Activated naive CD4-positive, alpha-beta T cell treated with Interleukin-2 at 50 U/mL for 16 hours (primary cell): ENCODE results near the gene NAA16.
"Not testable (repeated sequence)": the region's sequence is repeated elsewhere in the genome, so short reads cannot be mapped to it uniquely, and the experiment has no call there.

Experiments
- DNase-seq: peaks from one replicate; pipeline ENCODE4 v3.0.0-alpha.2; 2020

NAA16 gene

GRCh38 chr13:41310963-41311405 lies at the start of gene NAA16:
Gene NAA16 (plus strand): TSS chr13:41311267. CDS start chr13:41311529, 262 bp downstream.
- DNase-seq: peak; percentile 97

GRCh38 chr13:41263261-41263971 lies 47.7 kb upstream of the NAA16 start, which contains the start of gene MTRF1:
Gene MTRF1 (minus strand): TSS chr13:41263576. CDS start chr13:41260907, 2,669 bp downstream.
- DNase-seq: peak; percentile 82

GRCh38 chr13:41267106-41267505 lies 44.0 kb upstream of the NAA16 start:
- no peak for DNase-seq

GRCh38 chr13:41268764-41269163 lies 42.3 kb upstream of the NAA16 start:
- DNase-seq: no peak

GRCh38 chr13:41271456-41272285 lies 39.4 kb upstream of the NAA16 start:
- no peak for DNase-seq

- DNase-seq: no peak
Measured at GRCh38 chr13:41273831-41274441, 37.1 kb upstream of the NAA16 start.

- no peak for DNase-seq
Measured at GRCh38 chr13:41274881-41275280, 36.2 kb upstream of the NAA16 start.

- DNase-seq: no peak
Measured at GRCh38 chr13:41276824-41277223, 34.2 kb upstream of the NAA16 start.

- not testable (repeated sequence) for DNase-seq
Measured at GRCh38 chr13:41279156-41279555, 31.9 kb upstream of the NAA16 start.

GRCh38 chr13:41282129-41282571 lies 28.9 kb upstream of the NAA16 start:
- DNase-seq: no peak

- no peak for DNase-seq
Measured at GRCh38 chr13:41284512-41285288, 26.4 kb upstream of the NAA16 start.

GRCh38 chr13:41286370-41286769 lies 24.7 kb upstream of the NAA16 start:
- DNase-seq: no peak

- no peak for DNase-seq
Measured at GRCh38 chr13:41289463-41289881, 21.6 kb upstream of the NAA16 start.

- no peak for DNase-seq
Measured at GRCh38 chr13:41291246-41291645, 19.8 kb upstream of the NAA16 start.

GRCh38 chr13:41293272-41293671 lies 17.8 kb upstream of the NAA16 start:
- no peak for DNase-seq

GRCh38 chr13:41294914-41295313 lies 16.2 kb upstream of the NAA16 start:
- DNase-seq: no peak

GRCh38 chr13:41295973-41296372 lies 15.1 kb upstream of the NAA16 start:
- DNase-seq: no peak

GRCh38 chr13:41296879-41297646 lies 14.0 kb upstream of the NAA16 start:
- DNase-seq: no peak

GRCh38 chr13:41299316-41300094 lies 11.6 kb upstream of the NAA16 start:
- no peak for DNase-seq

- no peak for DNase-seq
Measured at GRCh38 chr13:41302743-41303142, 8.3 kb upstream of the NAA16 start.

GRCh38 chr13:41304551-41304950 lies 6.5 kb upstream of the NAA16 start:
- no peak for DNase-seq
